ENCODE results near the gene TRMO.

DNA sequence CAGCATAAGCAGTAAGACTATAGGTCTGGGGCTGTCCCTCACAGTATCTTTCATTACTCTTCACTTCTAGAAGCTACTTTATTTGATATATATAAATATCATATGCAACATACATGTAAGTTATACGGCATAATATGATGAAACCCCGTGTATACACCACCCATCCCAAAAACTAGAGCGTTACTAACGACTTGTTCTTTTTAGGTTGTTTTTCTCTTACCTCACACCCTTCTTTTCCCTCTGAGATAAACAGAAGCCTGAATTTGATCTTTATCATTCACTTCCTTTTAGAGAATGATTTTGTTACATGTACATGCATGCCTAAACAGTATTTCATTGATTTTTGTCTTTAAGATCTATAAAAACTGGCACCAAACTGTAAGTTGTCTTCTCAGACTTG is 3.7 kb downstream of the TRMO start:
- TF ChIP-seq, protein P1, sequence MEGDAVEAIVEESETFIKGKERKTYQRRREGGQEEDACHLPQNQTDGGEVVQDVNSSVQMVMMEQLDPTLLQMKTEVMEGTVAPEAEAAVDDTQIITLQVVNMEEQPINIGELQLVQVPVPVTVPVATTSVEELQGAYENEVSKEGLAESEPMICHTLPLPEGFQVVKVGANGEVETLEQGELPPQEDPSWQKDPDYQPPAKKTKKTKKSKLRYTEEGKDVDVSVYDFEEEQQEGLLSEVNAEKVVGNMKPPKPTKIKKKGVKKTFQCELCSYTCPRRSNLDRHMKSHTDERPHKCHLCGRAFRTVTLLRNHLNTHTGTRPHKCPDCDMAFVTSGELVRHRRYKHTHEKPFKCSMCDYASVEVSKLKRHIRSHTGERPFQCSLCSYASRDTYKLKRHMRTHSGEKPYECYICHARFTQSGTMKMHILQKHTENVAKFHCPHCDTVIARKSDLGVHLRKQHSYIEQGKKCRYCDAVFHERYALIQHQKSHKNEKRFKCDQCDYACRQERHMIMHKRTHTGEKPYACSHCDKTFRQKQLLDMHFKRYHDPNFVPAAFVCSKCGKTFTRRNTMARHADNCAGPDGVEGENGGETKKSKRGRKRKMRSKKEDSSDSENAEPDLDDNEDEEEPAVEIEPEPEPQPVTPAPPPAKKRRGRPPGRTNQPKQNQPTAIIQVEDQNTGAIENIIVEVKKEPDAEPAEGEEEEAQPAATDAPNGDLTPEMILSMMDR (IDR thresholded peaks at IDR 0.05; ENCODE audit: low read length), result no peak
- no peak for TF ChIP-seq EZH2 (optimal IDR thresholded peaks at IDR 0.05; ENCODE audit: low read depth, low read length)

All from MM.1S (cell line).